A172 (cell line): ENCODE measurements around the gene ABHD1. TPM values are rescaled to one million over a fixed set of nuclear protein-coding genes. Genes with fewer than 3 reads are reported as not detected.
"Not testable (repeated sequence)": the region's sequence is repeated elsewhere in the genome, so short reads cannot be mapped to it uniquely, and the experiment has no call there.

Source experiments
- DNase-seq: peaks from one replicate; pipeline ENCODE4 v3.0.0-alpha.2; 2015; ENCODE audit warnings: low spot score
- total RNA-seq: library from RNA; depleted of rRNA; stranded (reverse); fragments of >200 nt; shearing (Covaris generic); gene quantifications from 2 replicates; pipeline ENCODE4 v1.2.3, GENCODE V29; 2014

The ABHD1 gene
- total RNA-seq, 1 experiment from 2014 or later = 2.2 TPM

DNA sequence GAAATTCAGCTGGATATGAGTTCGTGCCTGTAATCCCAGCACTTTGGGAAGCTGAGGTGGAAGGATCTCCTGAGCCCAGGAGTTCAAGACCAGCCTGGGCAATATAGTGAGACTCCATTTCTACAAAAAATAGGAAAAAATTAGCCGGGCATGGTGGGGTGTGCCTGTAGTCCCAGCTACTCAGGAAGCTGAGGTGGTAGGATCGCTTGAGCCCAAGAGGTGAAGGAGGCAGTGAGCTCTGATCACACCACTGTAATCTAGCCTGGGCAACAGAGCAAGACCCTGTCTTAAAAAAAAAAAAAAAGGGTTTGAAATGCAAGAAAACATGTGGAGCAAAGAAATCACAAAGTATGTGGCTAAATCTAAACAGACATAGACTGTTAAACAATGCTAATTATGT lies 14.5 kb upstream of the ABHD1 start:
- no peak for DNase-seq

DNA sequence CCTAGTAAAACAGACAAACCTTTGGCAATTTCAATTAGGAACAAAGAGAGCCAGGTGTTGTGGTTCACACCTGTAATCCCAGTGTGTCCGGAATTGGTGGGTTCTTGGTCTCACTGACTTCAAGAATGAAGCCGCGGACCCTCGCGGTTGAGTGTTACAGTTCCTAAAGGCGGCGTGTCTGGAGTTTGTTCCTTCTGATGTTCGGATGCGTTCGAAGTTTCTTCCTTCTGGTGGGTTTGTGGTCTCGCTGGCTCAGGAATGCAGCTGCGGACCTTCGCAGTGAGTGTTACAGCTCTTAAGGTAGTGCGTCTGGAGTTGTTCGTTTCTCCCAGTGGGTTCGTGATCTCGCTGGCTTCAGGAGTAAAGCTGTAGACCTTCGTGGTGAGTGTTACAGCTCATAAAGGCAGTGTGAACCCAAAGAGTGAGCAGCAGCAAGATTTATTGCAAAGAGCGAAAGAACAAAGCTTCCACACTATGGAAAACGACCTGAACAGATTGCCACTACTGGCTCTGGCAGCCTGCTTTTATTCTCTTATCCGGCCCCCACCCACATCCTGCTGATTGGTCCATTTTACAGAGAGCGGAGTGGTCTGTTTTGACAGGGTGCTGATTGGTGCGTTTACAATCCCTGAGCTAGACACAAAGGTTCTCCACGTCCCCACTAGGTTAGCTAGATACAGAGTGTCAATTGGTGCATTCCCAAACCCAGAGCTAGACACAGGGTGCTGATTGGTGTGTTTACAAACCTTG lies 12.8 kb upstream of the ABHD1 start:
- not testable (repeated sequence) for DNase-seq

DNA sequence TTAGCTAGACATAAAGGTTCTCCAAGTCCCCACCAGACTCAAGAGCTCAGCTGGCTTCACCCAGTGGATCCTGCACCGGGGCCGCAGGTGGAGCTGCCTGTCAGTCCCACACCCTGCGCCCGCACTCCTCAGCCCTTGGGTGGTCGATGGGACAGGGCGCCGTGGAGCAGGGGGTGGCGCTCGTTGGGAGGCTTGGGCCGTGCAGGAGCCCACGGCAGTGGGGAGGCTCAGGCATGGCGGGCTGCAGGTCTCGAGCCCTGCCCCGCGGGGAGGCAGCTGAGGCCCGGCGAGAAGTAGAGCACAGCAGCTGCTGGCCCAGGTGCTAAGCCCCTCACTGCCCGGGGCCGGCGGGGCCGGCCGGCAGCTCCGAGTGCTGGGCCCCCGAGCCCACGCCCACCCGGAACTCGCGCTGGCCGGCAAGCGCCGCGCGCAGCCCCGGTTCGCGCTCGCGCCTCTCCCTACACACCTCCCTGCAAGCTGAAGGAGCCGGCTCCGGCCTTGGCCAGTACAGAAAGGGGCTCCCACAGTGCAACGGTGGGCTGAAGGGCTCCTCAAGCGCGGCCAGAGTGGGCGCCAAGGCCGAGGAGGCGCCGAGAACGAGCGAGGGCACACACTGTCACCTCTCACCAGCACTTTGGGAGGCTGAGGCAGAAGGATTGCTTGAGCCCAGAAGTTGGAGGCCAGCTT lies 12.1 kb upstream of the ABHD1 start:
- DNase-seq = not testable (repeated sequence)

DNA sequence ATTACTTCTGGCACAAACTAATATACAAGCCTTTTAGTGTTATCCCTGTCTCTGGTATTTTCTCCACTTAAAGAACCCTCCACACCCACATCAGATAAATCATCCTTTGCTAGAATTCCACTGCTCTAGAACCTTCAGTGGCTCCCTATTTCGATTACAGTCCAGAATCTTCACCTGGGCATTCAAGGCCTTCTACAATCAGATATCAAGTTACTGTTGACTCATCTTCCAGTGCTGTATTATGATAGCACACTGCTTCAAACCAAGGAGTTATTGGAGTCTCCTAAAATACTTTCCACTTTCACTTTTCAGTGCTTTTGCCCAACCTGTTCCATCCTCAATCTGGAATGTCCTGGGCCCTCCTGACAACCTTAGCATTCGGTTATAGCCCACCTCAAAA lies 8.1 kb upstream of the ABHD1 start:
- DNase-seq = no peak

DNA sequence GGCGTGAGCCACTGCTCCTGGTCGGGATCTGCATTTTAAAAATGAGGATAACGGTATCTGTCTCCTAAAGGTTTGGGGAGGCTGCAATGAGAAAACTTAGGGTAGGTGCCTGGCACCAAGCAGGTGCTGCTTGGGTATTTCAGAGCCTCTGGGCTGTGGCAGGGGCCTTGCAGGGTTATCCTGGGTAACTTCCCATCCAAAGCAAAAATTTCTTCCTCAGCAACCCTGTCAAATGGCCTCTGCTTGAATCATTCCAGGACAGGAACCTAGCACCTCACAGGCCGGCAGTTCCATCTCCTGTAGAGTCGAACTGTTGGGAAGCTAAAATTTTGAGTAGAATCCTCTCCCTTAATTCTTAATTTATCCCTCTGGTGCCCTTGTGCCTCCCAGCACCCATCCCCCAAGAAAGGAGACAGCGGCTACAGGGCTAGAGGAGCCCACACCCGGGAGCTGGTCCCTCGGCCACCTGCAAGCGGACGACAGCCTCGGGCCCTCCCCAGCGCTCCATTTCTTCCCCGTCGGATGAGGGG lies 5.6 kb upstream of the ABHD1 start:
- DNase-seq = no peak

DNA sequence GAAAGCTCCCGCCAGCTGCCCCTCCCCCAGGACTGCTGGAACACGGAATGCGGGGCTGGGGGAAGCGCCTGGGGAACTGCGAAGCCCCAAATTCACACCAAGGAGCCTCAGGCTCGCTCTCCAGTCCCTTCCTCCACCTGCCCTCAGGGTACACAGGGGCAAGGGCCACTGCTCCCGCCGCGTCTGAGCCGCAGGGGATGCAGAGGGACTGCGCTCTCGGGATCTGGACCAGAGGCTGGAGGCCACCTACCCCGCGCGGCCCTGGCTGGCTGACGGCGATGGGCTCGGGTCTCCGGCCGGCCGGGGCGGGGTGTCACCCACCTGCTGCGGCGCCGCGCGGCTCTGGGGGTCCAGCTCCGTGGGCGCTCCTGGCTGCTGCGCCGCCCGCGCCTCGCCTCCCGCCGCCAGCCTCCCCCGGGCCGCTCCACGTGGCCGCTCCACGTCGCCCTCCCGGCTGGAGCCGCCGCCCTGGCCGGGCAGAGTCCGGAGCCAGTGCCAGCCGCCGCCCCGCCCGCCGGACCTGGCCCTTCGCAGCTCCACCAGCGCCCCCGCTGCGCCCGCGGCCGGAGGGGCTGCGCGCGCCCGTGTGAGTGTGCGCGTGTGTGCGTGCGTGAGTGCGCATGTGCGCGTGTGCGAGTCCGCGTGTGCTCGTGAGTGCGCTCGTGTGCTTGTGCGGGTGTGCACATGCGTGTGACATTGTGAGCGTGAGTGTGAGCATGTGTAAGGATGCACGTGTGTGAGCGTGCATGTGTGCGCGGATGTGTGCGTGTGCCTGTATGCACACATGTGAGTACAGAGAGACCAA lies 4.9 kb upstream of the ABHD1 start, which contains the start of gene CGREF1:
Gene CGREF1, minus strand, starts transcription at position 604 of the 805 bp plus-strand sequence. CDS start 14,762 bp downstream, outside the sequence.
- DNase-seq = no peak

DNA sequence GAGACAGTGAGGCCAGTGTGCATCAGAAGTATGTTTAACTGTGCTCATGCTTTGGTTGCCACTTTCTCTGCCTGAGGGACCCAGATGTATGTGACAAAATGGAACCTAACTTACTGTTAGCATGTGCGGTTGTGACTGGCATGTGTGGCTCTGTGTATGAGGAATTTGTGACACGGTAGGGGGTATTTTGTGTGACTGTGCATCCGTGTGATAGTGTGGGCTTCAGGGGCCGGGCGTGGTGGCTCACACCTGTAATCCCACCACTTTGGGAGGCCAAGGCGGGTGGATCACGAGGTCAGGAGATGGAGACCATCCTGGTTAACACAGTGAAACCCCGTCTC lies 4.3 kb upstream of the ABHD1 start:
- not testable (repeated sequence) for DNase-seq

DNA sequence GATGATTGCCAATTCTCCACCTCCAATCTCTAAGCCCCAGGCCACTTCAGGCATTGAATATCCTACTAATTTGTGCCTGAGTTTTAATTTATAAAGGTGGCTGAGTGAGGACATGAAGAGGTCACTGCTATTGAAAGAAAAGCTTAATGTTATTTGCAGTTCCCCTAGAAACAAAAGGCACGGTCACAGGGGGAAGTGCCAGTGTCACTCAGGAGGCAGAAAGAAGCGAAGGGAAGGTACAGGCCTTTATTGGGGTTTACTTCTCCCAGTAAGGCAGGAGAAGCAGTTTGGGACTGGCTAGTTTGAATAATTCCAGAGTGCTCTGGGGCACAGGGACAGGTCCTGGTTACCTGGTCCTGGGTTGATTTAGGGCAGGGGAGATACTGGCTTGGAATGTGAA lies 1.7 kb upstream of the ABHD1 start:
- no peak for DNase-seq

DNA sequence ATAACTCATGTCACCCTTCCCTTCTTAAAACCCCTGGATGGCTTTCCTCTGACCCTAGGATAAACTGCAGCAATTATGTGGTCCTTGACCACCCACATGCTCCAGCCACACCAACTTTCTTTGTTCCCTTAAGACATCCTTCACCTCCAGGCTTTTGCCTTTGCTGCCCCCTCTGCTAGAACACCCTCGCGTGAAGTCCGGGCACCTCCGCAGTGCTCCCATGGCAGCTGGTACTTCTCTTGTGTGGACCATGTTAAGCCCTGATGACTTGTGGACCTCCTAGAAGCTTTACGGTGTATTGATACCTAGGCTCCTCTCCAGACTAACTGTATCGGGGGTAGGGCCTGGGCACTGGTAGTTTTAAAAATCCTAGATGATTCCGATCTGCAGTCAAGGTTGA lies 824 bp upstream of the ABHD1 start:
- no peak for DNase-seq

DNA sequence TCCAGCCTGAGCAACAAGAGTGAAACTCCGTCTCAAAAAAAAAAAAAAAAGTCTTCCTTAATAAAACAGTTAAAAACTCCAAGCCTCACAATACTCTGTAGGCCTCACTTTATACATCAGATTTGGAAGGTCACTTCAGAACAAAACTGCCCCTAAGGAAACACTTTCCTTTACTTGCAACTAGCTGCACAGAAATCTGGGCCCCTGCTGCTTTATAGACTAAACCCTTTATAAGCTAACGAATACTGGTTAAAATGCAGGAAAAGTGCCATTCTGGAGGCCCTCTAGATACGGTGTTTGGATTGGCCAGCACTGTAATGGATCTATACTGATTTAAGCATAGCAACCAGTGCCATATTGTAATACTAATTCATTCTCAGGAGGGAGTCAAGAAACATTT lies 1.5 kb downstream of the ABHD1 start:
- DNase-seq = no peak

DNA sequence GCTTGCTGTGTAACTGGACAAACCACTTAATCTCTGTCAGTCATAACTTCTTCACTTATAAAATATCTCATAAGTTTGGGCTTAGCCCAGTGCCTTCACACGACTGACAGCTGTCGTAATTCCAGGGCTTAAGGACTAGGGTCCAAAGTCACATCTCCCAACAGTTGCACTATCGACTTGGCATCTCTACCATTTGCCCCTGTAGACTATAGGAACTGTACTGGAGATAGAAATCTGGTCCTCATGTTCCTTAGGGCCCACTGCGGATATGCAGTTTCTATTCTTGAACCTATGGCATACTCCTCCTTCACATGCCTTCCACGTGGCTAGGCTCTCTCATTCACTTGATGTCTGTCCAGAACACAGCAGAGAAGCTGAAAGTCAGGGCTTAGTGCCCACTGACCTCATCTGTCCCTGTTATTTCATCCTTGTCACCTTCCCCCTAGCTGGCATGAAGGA lies 2.7 kb downstream of the ABHD1 start:
- DNase-seq = no peak

DNA sequence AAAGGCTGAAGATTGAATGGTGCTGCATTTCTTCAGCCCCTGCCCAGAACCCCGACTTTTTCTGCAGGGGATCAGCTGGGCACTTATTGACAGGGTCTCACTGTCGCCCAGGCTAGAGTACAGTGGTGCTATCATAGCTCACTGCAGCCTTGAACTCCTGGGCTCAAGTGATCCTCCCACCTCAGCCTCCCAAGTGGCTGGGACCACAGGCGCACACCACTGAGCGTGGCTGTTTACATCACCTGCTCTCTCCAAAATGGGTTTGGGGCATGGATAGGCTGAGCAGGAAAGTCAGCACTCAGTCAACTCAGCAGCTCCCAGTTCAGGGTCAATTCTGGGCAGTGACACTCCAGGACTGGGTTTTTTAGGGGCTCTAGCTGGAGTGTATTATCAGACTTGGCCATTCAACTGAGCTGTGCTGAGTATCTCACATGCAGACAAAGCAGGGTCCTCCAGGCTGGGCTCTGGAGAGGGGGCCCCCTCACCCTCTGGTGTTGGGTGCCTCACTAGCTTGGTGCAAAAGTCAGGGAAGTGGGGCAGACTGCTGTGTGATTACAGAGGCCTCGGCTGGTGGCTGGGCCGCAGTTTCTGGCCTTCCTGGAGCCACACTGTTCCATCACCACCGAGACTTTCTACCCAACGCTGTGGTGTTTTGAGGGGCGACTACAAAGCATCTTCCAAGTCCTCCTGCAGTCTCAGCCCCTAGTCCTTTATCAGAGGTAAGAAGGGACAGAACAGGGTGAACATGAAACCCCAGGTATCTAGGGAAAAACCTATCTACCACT lies 4.5 kb downstream of the ABHD1 start:
- DNase-seq = no peak

DNA sequence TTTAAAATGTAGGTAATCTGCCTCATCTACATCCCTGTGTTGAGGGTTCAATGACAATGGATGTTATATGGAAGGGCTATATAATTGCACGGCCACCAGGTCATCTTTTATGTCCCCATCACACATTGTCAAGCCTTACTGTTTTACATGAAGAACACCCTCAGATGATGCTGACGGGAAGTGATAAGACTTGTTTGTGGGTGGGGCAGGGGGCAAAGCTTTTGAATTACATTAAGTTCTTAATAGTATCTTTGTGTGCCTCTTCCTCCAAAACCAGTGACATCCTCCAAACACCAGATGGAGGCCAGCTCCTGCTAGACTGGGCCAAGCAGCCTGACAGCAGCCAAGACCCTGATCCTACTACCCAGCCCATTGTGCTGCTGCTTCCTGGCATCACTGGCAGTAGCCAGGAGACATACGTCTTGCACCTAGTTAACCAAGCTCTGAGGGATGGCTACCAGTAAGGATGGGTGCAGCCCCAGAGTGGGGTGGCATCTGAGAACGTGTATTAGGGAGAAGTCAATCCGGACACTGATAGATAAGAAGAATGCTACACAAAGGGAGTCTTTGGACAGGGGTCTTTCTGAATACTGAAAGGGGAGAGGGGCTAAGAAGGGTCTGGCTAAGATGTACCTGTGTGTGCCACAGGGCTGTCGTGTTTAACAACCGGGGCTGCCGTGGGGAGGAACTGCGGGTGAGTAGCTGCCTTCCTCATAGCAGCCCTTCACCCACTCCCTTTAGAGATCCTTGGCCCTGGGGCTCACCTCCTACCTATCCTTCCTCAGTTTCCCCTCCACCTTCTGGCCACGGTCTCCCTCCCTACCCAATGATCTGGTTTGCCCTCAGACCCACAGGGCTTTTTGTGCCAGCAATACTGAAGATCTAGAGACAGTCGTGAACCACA lies 5.3 kb downstream of the ABHD1 start:
- DNase-seq = no peak

DNA sequence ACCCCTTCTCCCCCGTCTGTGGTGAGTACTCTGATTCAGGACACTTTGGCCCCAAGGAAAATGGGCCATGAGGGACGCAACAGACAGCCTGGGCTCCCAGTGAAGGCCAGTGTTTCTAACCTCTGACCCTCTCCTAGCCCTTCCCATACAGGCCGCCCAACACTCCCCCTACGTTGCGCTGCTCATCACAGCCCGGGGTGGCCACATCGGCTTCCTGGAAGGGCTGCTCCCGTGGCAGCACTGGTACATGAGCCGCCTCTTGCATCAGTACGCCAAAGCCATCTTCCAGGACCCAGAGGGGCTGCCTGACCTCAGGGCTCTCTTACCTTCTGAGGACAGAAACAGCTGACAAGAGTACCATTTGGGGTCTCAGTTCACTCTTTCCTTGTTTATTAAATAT lies 6.8 kb downstream of the ABHD1 start:
- no peak for DNase-seq

DNA sequence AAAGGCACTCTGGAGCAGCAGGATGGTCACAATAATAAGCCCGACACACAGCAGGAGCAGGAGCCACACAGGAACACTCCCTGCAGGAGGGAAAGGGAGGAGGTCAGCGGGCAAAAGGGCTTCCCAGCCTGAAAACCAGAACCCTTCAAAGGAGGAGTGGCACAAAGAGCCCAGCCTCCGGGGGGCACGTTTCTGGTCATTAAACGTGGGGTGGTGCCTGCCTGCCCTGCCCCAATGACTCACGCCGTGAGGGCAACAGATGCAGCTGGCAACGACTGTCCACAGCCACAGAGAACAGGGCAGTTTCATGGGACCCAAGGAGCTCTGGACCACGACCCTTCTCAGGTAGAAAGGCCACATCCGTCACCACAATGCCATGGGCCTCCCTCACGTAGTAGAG lies 7.8 kb downstream of the ABHD1 start:
- no peak for DNase-seq

DNA sequence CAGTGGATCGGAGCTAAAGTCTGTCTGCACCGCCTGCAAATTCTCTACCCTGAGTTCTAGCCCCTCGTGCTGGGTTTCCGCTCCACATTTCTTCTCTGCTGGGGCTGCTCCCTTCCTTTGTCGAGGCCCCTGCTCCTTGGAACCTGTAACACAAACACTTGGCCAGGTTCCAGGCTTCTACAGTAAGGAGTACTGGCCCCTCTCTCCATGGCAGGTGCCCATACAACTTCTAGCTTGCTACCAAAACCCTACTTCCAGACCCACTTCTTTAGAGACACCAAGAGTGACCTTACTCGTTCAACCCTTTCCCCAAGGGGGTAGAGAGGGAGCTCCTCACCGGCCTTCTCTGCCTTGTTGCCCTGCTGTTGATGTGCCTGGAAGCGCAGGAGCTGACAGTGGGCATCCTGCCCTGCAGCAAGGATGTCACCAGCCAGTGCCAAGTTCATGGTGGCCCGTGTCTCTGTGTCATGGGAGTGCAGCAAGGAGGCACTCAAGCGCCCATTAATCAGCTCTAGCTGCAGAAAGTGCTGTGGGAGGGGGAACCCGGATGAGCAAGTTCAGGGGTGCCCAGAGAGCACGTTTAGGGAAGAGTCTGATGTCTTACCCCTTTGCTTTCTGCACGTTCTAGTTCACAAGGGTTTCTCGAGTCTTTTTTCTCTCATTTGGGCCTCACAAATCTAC lies 9.7 kb downstream of the ABHD1 start:
- DNase-seq = peak; percentile 10

DNA sequence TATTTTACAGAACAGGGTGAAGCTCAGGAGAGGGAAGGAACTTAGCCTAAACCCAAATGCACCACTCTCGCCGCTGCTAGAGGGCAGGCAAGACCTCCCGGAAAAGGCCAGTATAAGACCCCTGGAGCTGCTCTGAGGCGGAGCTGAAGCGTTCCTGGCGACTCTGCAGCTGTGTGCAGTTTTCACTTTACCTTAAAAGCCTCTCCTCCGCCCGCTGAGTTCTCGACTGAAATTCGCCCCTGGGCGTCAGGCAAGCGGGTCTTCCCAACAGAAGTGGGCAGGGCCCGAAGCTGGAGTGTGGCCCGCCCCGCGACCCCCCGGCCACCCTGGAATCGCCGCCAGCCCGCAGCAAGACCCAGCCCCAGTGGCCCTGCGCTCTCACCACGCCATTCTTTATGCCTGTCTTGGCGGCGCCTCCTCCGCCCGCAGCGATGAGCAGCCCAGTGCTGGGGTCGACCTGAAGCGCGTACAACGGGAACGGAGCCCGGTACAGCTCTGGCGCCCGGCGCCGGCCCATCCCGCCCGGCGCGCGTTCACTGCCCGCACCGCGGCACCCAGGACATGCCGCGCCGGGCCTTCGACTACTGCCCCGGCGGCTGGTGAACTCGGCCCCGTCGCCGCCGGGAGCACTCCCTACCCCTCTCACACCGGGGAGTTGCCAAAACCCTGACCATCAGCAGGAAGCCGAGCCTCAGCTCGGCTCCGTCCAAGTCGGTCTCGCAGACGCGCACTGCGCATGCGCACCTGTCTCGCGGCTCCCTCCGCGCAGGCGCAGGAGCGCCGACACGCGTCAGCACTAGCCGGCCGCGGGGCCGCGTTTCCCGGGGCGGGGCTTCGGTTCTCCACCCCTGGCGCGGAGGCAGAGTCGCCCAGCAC lies 10.5 kb downstream of the ABHD1 start, which contains the start of gene PREB:
Gene PREB, minus strand, starts transcription at position 732 of the 876 bp plus-strand sequence. Its CDS starts 215 bp downstream, at position 517.
- peak; percentile 84 for DNase-seq

DNA sequence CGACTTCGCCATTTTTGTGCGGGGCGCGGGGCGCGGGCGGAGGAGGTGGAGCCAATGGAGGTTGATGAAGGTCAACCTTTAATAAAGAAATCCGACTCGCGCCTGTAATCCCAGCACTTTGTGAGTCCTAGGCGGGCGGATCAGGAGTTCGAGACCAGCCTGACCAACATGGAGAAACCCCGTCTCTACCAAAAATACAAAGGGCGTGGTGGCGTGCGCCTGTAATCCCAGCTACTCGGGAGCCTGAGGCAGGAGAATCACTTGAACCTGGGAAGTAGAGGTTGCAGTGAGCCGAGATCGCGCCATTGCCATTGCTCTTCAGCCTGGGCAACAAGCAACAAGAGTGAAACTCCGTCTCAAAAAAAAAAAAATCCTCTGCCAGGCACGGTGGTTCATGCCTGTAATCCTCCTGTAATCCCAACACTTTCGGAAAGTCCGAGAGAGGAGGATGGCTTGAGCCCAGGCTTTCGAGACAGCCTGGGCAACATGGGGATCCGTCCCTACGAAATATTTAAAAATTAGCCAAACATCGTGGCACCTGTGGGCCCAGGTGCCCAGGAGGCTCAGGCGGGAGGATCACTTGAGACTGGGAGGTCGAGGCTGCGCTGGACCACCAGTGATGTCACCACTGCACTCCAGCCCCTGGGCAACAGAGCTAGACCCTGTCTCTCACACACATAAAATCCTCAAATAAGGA lies 11.3 kb downstream of the ABHD1 start:
- no peak for DNase-seq
